GM19452 (cell line): ENCODE data around the gene ZNF280B.
"Not testable (repeated sequence)": the region's sequence is repeated elsewhere in the genome, so short reads cannot be mapped to it uniquely, and the experiment has no call there.

Source experiments
- ATAC-seq: cut with Tn5 transposase; IDR thresholded peaks from one replicate; pipeline ENCODE4 v1.9.1; 2021; ENCODE audit not compliant: unreplicated experiment

The ZNF280B gene

GRCh38 chr22:22534604-22535415 lies 26.3 kb upstream of the ZNF280B start:
- no peak for ATAC-seq

GRCh38 chr22:22533863-22534262 lies 25.3 kb upstream of the ZNF280B start:
- no peak for ATAC-seq

GRCh38 chr22:22533417-22533816 lies 24.9 kb upstream of the ZNF280B start:
- no peak for ATAC-seq

GRCh38 chr22:22532547-22533071 lies 24.1 kb upstream of the ZNF280B start:
- ATAC-seq, result not testable (repeated sequence)

GRCh38 chr22:22531770-22532546 lies 23.4 kb upstream of the ZNF280B start:
- ATAC-seq, result no peak

GRCh38 chr22:22528780-22529179 lies 20.2 kb upstream of the ZNF280B start:
- no peak for ATAC-seq

GRCh38 chr22:22527312-22527711 lies 18.8 kb upstream of the ZNF280B start:
- no peak for ATAC-seq

GRCh38 chr22:22526125-22526912 lies 17.8 kb upstream of the ZNF280B start:
- ATAC-seq, result no peak

- no peak for ATAC-seq
These were observed 15.0 kb upstream of the ZNF280B start for GRCh38 chr22:22523494-22523893.

- no peak for ATAC-seq
These were observed 13.1 kb upstream of the ZNF280B start for GRCh38 chr22:22521631-22522030.

GRCh38 chr22:22520667-22521602 lies 12.4 kb upstream of the ZNF280B start:
- no peak for ATAC-seq

GRCh38 chr22:22520020-22520656 lies 11.6 kb upstream of the ZNF280B start, which contains the start of gene ZNF280A:
TSS of gene ZNF280A (minus strand) at chr22:22520270. CDS start at chr22:22515630, 4,640 bp downstream.
- no peak for ATAC-seq

GRCh38 chr22:22519591-22519990 lies 11.0 kb upstream of the ZNF280B start:
- ATAC-seq, result no peak

- ATAC-seq, result no peak
These were observed 8.4 kb upstream of the ZNF280B start for GRCh38 chr22:22516992-22517391.

- ATAC-seq, result no peak
These were observed 7.3 kb upstream of the ZNF280B start for GRCh38 chr22:22515890-22516289.

- ATAC-seq, result not testable (repeated sequence)
These were observed 5.9 kb upstream of the ZNF280B start for GRCh38 chr22:22514431-22514830.

GRCh38 chr22:22513619-22514018 lies 5.1 kb upstream of the ZNF280B start:
- no peak for ATAC-seq

GRCh38 chr22:22512951-22513350 lies 4.4 kb upstream of the ZNF280B start:
- no peak for ATAC-seq

GRCh38 chr22:22510833-22511232 lies 2.3 kb upstream of the ZNF280B start:
- ATAC-seq, result not testable (repeated sequence)
